Pancreas (tissue), 10 donors: ENCODE results near the gene BCL2L14. TPM values are rescaled to one million over a fixed set of nuclear protein-coding genes. Genes with fewer than 3 reads are reported as not detected.

Experiments used
- ATAC-seq, 4 donors: fragments of 200-7000 bp; cut with Tn5 transposase; one replicate each; pipeline versions ENCODE4 v1.8.0 to v1.9.1; 2020; ENCODE audit warnings: mild to moderate bottlenecking in 4 of 4, moderate library complexity in 4 of 4
- DNase-seq, 6 donors: peaks; one replicate each; pipeline ENCODE4 v3.0.0-alpha.2; 2020
- FAIRE-seq: peaks from 2 replicates; lab custom pipeline; 2012; peaks lifted over from hg19 to GRCh38; lab: Jason Lieb, UNC
- H3K27ac ChIP-seq, 4 donors: fragments of 200-600 bp; sonication (generic); 1 replicate in 3 of 4; 2 replicates in 1 of 4; pipeline versions ENCODE4 v1.5.0 to v1.8.0; 2020
- H3K27me3 ChIP-seq, 4 donors: fragments of 200-600 bp; one replicate each; pipeline ENCODE4 v1.8.0; 2021
- H3K36me3 ChIP-seq, 3 donors: fragments of 200-600 bp; sonication (generic) in 1 of 3; one replicate each; pipeline versions ENCODE4 v1.5.0 to v1.8.0; 2020 to 2021
- H3K4me1 ChIP-seq, 3 donors: fragments of 200-600 bp; one replicate each; pipeline ENCODE4 v1.8.0; 2021
- H3K4me3 ChIP-seq, 4 donors: fragments of 200-600 bp; sonication (generic) in 2 of 4; one replicate each; pipeline versions ENCODE4 v1.5.0 to v1.8.0; 2020 to 2021
- H3K9me3 ChIP-seq, 4 donors: fragments of 200-600 bp; one replicate each; pipeline ENCODE4 v1.8.0; 2021
- CTCF ChIP-seq, 4 donors: fragments of 200-600 bp; sonication (generic) in 3 of 4; IDR thresholded peaks; one replicate each; pipeline versions ENCODE4 v1.5.0 to v1.8.0; 2021; ENCODE audit warnings: antibody characterized with exemption in 4 of 4
- WGBS, 2 donors: extraction: QIAGEN DNeasy Blood & Tissue Kit; methylation state at CpG; one replicate each; pipeline ENCODE4 v1.1.7; 2013; 5-methylcytosine and 5-hydroxymethylcytosine counted together
- intact Hi-C, 3 donors: fragments of 100-400 bp; cut with DNase I; formaldehyde crosslinking; loops; one replicate each; pipeline versions ENCODE4 v1.11.1 to v1.14.2; 2022
- polyA plus RNA-seq, 2 donors: library from polyadenylated mRNA; stranded (reverse); fragments of 200-250 nt; gene quantifications; one replicate each; pipeline ENCODE4 v1.2.3, GENCODE V29; 2013
- total RNA-seq, 6 donors: library from RNA; stranded (reverse); fragmentation: NEBNext Ultra II Directional in 4 of 6; extraction: Animal tissue kit (Norgen Biotek cat#: 25700) in 4 of 6; gene quantifications; one replicate each; pipeline versions ENCODE4 v1.2.1 to v1.2.4, GENCODE V29; 2021 to 2023
- donor health status: healthy with polysubstance abuse.
- donor health status: DM: no; HTN: no; CAD: no; lungs with moderate emphysema.
- donor health status: DM: no; HTN: no; CAD: no.
- donor health status: control.
- donor health status: control.
- donor health status: Bipolar disorder and iron deficiency.
- donor health status: DM: yes; HTN: yes; CAD: no.
- donor health status: DM: no; HTN: no; CAD: no.
- donor health status: DM: no; HTN: no; CAD: no.
- donor health status: DM: yes; HTN: yes; CAD: no.

The BCL2L14 gene
- total and polyA plus RNA-seq, 8 donors: 2.0 to 5.4 (median 4.1) TPM

- Histone ChIP-seq H3K36me3 (no peaks in the 10 kb centered on the region), H3K27ac (no peak overlapping the region), H3K27me3 (no peaks in the 10 kb centered on the region), H3K4me1 (peaks cover 0 to 4% (median 0%) of the 10 kb centered on the region in 3 donors), H3K9me3 (no peaks in the 10 kb centered on the region), H3K4me3 (no peak overlapping the region)
- DNase-seq (no peak), ATAC-seq (no peak), FAIRE-seq (no peak)
- no peak for TF ChIP-seq CTCF (IDR thresholded peaks at IDR 0.05)
- 79 to 88% methylated on average over 8 of the region's 8 CpGs for WGBS, 2 donors
- intact Hi-C loops: loop anchor here in 1 of 3 donors (5.0 kb wide), 1 partner anchor 249 kb away; no protein-coding TSS in a partner anchor
These were observed 12.9 kb downstream of the BCL2L14 start for GRCh38 chr12:12083688-12084087.

GRCh38 chr12:12086362-12086761, 15.6 kb downstream of the BCL2L14 start:
- DNase-seq: no peak
- no peaks in the 10 kb centered on the region for H3K36me3 ChIP-seq
- TF ChIP-seq CTCF (IDR thresholded peaks at IDR 0.05): no peak
- FAIRE-seq: no peak
- intact Hi-C loops: no loop called here
- ATAC-seq: no peak
- no peak overlapping the region for H3K27ac ChIP-seq
- H3K4me1 ChIP-seq: peaks cover 0 to 4% (median 0%) of the 10 kb centered on the region in 3 donors
- H3K9me3 ChIP-seq: no peaks in the 10 kb centered on the region
- WGBS, 2 donors: 82 to 88% methylated on average over 5 of the region's 5 CpGs
- no peaks in the 10 kb centered on the region for H3K27me3 ChIP-seq
- H3K4me3 ChIP-seq: no peak overlapping the region

- Histone ChIP-seq H3K4me1 (peaks cover 0 to 2% (median 0%) of the 10 kb centered on the region in 3 donors), H3K36me3 (no peaks in the 10 kb centered on the region), H3K27ac (no peak overlapping the region), H3K27me3 (no peaks in the 10 kb centered on the region), H3K4me3 (no peak overlapping the region), H3K9me3 (no peaks in the 10 kb centered on the region)
- no peak for DNase-seq
- no peak for TF ChIP-seq CTCF (IDR thresholded peaks at IDR 0.05)
- intact Hi-C loops: no loop called here
- 89 to 92% methylated on average over 9 of the region's 9 CpGs for WGBS, 2 donors
- FAIRE-seq: no peak
- ATAC-seq: no peak
These were observed 16.4 kb downstream of the BCL2L14 start for GRCh38 chr12:12086973-12087692.

GRCh38 chr12:12087693-12088034, 16.9 kb downstream of the BCL2L14 start:
- Histone ChIP-seq H3K9me3 (no peaks in the 10 kb centered on the region), H3K36me3 (no peaks in the 10 kb centered on the region), H3K27me3 (no peaks in the 10 kb centered on the region), H3K27ac (no peak overlapping the region), H3K4me1 (no peaks in the 10 kb centered on the region), H3K4me3 (no peak overlapping the region)
- DNase-seq (no peak), ATAC-seq (no peak), FAIRE-seq (no peak)
- no peak for TF ChIP-seq CTCF (IDR thresholded peaks at IDR 0.05)
- intact Hi-C loops: no loop called here
- WGBS, 2 donors: 96 to 98% methylated on average over 2 of the region's 2 CpGs

GRCh38 chr12:12088147-12088546, 17.4 kb downstream of the BCL2L14 start:
- TF ChIP-seq CTCF (IDR thresholded peaks at IDR 0.05): no peak
- intact Hi-C loops: no loop called here
- no peak for ATAC-seq

More at GRCh38 chr12:12088147-12088546, 17.4 kb downstream of the BCL2L14 start:
- H3K27me3 ChIP-seq: no peaks in the 10 kb centered on the region
- H3K36me3 ChIP-seq: no peaks in the 10 kb centered on the region
- no peak for DNase-seq
- 91 to 94% methylated on average over 10 of the region's 10 CpGs for WGBS, 2 donors
- no peaks in the 10 kb centered on the region for H3K9me3 ChIP-seq
- H3K4me1 ChIP-seq: no peaks in the 10 kb centered on the region
- no peak overlapping the region for H3K27ac ChIP-seq
- no peak overlapping the region for H3K4me3 ChIP-seq
- FAIRE-seq: no peak
